GM12801 (cell line): Measurements from ENCODE around the gene PRKCB.

Experiments used
- CTCF ChIP-seq: IDR thresholded peaks from one replicate; pipeline ENCODE4 v1.5.1; 2011; ENCODE audit warnings: control low read depth; ENCODE audit not compliant: insufficient read length; ENCODE audit errors: extremely low read depth

The PRKCB gene

GRCh38 chr16:24001710-24002109 is 165.9 kb downstream of the PRKCB start:
- no peak for TF ChIP-seq CTCF

- no peak for TF ChIP-seq CTCF
These were observed 166.8 kb downstream of the PRKCB start for GRCh38 chr16:24002619-24003018.

- TF ChIP-seq CTCF, result no peak
These were observed 169.8 kb downstream of the PRKCB start for GRCh38 chr16:24005577-24005976.

GRCh38 chr16:24007391-24007790 is 171.6 kb downstream of the PRKCB start:
- no peak for TF ChIP-seq CTCF

GRCh38 chr16:24007934-24008333 is 172.2 kb downstream of the PRKCB start:
- no peak for TF ChIP-seq CTCF

- TF ChIP-seq CTCF, result no peak
These were observed 173.3 kb downstream of the PRKCB start for GRCh38 chr16:24009098-24009497.

GRCh38 chr16:24009955-24010354 is 174.2 kb downstream of the PRKCB start:
- TF ChIP-seq CTCF, result no peak

GRCh38 chr16:24010440-24011089 is 174.8 kb downstream of the PRKCB start:
- TF ChIP-seq CTCF, result peak; percentile 25
